NCI-H2107 (cell line): ENCODE data around the gene BMAL2.

ENCODE experiments used
- DNase-seq: peaks from one replicate; lab custom pipeline; 2025; lab: John Stamatoyannopoulos, UW

BMAL2 gene, protein sequence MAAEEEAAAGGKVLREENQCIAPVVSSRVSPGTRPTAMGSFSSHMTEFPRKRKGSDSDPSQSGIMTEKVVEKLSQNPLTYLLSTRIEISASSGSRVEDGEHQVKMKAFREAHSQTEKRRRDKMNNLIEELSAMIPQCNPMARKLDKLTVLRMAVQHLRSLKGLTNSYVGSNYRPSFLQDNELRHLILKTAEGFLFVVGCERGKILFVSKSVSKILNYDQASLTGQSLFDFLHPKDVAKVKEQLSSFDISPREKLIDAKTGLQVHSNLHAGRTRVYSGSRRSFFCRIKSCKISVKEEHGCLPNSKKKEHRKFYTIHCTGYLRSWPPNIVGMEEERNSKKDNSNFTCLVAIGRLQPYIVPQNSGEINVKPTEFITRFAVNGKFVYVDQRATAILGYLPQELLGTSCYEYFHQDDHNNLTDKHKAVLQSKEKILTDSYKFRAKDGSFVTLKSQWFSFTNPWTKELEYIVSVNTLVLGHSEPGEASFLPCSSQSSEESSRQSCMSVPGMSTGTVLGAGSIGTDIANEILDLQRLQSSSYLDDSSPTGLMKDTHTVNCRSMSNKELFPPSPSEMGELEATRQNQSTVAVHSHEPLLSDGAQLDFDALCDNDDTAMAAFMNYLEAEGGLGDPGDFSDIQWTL

DNA sequence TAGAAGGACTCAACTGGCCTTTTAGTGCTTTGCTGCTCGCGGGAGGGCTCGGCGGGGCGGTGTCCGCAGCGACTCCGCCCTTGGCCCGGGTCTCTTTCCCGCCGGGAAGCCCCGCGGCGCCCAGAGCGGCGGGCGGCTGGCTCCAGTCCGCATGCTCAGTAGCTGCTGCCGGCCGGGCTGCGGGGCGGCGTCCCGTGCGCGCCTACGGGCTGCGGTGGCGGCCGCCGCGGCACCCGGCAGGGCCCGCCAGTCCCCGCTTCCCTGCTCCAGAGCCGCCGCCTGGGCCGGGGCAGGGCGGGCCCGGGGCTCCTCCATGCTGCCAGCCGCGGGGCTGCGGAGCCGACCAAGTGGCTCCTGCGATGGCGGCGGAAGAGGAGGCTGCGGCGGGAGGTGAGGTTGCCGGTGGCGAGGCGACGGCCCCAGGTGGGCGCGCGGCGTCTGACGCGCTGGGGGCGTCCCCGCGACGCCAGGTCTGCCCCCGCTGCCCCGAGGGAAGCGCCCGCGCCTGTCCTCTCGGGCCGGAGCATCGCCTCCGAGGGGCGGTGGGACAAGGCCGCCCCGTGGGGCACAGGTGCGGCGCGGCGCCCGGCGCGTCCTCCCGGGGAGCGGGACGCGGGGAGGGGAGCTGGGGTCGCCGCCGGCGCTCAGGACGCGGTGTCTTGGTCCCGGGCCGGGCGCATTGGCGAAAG, at the start of gene BMAL2:
Gene BMAL2 (plus strand): TSS at position 123 of the 689 bp plus-strand sequence. CDS start 237 bp downstream, at position 360.
- DNase-seq = no peak

DNA sequence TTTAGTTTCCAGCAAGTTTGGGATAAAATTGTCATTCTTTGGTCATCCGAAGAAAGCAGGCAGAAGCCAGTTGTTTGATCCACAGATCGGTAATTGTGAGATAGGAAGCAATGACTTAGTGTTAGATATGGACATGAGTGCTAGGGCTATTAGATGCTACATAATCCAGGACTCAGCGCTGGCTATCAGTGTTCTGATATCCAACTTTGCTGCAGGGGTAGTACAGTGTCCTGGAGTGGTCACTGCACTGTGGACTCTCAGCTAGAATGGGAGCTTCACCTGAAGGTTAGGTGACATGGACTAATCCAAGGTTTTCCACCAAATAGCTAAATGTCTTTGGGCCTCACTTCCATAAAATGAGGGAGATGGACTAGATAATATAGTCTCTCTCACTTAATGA, 48.6 kb upstream of the BMAL2 start:
- no peak for DNase-seq

DNA sequence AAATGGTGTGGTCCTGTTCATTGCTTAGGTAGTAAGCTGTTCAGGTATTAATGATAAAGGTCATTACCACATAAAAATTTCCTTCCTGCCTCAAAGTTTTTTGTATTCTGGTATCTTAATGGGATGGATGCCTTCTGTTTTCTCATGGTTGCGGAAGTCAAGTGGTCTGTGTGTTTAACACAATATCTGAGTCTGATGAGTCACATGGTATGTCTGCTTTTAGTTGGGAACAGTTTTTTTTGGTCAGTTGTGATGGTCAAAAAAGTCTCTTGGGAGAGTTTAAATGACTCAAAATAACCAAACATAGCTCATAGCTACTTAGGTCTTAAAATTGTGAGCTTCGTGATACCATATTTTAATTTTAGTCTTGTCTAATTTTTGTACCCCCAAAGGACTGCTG, 47.9 kb upstream of the BMAL2 start:
- DNase-seq = no peak

DNA sequence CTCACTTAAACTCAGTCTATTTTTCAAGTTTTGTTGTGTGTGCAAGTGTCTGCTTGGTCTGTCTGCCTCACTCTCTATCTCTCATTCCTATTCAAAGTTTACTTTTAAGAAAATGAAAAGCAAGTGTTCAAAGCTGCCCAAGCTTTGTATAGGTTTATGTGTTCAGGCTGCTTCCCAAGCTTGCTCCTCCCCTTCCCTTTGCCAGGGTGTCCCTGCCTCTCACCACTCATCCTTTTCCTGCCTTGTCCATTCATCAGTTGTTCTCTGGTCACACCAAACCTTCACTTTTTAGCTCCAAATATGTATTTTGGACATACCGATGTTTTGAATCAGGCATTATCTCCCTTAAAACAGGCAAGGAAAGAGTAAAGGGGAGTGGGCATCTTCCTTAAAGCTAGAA, 47.2 kb upstream of the BMAL2 start:
- DNase-seq = no peak

DNA sequence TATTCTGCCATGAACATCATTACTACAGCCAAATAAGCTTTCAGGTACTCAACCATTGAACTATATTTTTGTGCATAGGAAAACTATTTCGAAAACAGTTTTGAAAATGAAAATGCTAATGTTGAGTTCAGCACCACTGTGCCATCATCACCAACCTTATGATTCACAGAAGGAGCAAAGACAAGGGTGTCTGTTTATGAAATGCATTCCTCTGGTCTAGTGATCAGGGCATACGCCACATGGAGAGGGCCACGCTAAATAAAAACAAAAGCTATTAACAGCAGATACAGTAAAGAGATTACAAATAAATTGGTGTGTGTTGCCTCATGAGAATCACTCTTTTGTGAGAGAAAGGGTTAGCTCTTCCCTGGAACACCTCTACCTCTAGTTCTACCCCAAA, 43.2 kb upstream of the BMAL2 start:
- no peak for DNase-seq

DNA sequence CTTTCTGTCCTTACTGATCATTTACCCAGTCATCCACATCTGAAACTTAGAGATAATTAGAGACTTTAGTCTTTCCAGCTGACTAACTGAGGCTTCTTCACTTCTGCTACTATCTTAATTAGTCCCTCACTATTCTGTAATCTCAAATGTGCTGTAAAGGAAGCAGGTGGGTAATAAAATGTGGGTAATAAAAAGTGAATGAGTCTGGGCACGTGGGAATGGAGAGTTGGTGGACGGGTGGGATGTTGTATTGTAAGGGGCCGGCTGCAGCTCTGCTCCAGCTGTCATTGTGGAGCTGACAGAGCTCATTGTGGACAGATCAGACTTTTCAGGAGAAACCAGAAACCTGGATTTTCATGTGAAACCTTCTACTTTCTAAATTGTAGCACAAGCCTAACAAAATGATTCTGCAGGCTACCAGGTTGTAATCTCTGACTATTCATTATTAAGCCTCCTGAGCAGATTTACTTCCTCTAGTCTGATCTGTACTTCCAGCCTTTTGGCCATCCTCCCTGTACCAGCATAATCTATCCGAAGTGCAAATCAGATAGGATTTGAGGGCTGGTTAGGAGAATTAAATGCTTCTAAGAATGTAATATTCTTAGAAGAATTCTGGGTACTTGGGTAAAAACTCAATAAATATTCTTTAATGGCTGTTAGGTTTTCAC, 42.0 kb upstream of the BMAL2 start:
- no peak for DNase-seq

DNA sequence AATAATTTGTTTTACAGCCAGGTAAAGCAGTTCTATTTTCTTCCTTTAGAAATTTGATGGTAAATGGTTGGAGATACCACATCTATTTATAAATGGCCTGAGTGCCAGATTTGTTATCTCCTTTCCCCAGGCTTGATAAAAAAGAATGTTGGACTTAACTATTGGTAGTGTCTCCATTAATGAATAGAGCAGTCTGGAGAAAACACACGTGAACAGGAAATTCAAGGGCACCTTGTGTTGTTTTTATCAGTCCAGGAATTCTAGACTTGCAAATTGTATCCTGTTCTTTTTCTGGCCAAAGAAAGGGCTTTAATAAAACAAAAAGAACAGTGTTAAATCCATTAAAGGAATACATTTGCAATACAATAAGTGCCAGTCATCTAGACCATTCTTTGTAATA, 40.8 kb upstream of the BMAL2 start:
- DNase-seq = no peak

DNA sequence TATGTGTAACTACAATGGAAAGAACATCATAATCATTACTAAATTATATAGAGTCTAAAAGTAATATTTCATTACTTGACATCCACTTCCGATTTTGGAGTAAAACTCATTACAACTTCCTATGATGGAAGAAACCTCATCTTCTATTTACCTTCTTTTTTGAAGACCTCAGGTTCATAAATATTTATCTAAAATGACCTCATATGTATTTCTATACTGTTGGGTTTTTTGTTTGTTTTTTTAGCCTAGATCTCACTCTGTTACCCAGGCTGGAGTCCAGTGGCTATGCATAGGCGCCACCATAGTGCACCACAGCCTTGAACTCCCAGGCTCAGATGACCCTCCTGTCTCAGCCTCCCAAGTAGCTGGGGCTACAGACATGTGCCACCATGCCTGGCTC, 39.9 kb upstream of the BMAL2 start:
- no peak for DNase-seq

DNA sequence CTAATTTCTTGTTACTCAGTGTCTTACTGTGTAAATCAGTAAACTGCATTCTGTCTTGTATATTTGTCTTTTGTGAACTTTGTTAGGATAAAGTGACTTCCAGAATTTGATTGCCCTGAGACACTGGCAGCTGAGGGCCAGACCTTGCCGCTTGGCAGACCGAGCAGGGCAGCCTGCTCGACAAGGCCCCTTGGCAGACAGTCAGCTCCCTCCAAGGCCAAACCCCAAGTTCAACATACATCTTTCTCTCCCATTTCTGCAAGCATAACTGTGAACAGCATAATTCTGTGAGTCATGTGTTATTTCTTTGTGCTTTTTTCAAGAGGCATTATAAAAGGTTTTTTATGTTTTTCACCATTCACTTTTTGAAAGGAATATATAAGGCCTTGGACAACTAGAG, 39.2 kb upstream of the BMAL2 start:
- DNase-seq = no peak

DNA sequence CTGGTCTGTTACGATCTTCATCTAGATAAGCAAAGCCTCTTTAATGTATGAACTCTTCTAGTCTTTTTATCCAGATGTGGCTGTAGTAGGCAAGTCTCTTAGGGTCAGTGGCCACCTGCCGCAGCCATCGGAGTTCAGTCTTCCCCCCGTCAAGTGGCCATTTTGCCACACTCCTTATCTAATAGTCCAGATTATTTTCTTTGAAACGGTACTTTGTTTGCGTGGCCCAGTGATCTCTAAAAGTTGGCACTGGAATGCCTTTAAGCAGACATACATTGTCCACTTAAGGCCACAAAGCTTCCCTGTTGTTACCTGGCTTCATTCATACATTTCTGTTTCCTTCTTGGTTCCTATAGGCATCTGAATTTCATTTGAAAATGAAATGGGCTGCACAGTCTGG, 36.0 kb upstream of the BMAL2 start:
- DNase-seq = no peak

DNA sequence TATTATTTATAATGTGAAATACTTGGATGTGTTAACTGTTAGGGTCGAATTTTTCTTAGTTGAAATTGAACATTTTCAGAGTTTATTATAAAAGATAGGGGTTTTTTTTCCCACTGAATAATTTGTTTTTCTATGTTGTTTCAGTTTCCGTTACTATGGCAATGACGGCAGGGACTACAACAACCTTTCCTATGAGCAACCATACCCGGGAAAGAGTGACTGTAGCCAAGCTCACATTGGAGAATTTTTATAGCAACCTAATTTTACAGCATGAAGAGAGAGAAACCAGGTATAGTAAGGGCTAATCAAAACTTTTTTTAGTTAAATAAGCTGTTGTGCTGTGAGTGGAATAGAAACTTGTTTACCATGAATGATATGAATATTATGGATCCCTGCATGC, 35.1 kb upstream of the BMAL2 start:
- no peak for DNase-seq

DNA sequence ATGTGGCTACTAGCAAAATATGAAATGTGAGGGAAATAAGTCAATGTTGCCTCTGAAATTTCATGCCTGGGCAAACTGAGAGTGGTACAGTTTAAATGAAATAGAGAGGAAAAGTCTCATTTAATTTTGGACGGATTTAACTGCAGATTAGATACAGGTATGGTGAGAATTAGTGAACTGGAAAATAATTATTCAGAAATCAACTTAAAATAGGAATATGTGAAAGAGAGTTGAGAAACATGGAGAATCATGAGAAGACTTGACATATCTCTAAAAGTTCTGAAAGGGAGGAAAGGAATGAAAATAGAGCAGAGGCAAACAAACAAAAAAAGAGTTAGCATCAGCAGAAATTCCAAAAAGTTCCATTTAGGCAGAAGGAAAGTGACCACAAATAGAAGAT, 33.5 kb upstream of the BMAL2 start:
- DNase-seq = no peak

DNA sequence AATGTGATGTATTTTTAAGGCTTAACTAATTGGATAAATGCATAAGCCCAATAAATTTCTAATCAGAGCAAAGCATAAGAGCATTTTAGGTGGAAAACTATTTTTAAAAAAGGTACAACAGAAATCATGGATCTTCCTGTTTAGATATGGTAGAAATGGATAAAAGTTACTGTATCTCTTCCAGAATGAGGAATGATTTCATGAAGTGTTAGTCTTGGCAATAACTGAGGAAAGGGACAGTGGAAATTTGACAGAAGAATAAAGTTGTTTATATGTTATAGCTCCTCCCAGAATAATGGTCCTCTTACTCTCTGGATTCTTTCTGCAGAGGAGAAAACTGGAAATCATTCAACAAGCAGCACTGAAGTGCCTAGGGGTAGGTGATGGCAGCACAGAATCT, 32.4 kb upstream of the BMAL2 start:
- no peak for DNase-seq

DNA sequence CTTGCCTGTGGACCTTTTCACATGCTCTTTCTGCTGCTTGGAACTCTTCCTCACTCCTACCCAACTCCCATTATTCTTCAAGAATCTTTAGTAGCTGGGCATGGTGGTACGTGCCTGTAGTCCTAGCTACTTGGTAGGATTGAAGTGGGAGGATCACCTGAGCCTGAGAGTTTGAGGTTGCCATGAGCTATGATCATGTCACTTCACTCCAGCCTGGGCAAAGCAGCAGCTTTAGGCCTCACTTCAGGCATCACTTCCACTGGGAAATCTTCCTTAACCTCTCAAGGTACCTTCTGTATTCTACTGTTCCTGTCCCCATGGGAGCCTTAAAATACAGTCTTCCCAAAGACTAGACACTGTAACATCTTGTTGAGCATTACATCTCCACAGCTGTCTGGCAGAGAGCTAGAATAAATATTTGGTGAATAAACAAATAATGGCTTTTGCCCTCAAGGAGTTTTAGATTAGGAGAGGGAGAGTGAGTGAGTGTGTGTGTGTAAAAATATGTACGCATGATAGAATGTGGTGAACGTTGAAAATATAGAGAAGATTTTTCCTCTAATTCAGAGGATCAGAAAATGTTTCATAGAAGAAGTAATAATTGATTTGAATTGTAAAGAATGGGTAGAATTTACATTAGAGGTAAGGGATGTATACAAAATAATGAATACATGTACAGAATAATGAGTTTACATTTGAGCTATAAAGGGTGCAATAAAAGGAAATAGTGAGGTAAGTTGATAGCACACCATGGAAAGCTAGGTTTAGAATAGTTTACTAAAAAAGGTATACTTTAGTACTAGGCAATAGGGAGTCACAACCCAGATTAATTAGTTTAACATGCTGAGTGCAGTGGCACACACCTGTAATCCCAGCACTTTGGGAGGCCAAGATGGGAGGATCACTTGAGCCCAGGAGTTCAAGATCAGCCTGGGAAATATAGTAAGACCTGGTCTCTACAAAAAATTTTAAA, 29.2 kb upstream of the BMAL2 start:
- DNase-seq = no peak

DNA sequence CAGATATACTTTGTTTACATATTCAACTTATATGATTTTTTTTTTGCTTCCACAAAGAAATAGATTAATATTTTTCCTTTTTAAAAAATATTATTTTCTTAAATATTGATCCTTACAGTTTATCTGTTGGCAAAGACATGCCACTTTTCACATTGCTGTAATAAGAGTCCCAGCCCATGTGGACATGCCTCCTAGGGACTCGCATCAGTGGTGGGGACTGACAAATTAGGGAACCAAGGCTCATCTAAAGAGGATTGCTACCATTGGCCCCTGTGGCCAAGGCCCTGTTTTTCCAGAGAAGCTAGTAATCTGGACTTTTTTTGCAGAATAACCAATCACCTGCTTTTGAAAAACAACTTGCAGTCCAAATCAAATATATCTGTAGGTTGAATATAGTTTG, 27.8 kb upstream of the BMAL2 start:
- DNase-seq = no peak

DNA sequence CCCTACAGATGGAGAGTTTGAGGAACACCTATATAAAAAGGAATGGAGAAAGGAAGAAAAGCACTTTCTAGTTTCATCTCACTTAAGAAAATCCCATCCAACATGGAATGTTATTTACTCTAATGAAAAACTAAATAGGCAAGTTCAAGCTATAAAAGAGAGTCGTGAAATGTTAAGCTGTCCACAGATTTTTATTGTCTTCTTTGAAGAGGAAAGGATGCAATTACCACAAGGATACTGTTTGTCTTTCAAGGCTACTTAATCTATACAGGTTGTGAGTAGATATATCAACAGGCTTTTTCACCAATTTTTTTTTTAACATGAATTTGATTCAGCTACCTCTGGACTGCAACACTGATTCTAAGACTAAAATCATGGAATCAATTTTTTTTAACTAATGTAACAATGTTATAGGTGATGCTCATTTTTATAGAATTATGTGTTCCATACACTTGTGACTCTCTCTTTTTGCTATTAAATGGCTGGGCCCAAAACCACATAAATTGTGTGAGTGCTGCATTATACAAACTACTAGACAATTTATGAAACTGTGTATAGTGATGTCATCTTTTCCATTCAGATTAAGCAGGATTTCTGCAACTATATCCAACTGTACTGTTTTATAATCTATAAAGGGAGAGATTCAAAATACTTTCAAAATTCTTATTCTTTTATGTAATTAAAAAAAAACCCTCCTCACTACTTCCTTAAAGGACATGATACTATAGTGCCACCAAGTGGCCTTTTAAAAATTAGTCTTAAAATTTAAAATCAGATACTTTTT, 26.8 kb upstream of the BMAL2 start:
- DNase-seq = no peak

DNA sequence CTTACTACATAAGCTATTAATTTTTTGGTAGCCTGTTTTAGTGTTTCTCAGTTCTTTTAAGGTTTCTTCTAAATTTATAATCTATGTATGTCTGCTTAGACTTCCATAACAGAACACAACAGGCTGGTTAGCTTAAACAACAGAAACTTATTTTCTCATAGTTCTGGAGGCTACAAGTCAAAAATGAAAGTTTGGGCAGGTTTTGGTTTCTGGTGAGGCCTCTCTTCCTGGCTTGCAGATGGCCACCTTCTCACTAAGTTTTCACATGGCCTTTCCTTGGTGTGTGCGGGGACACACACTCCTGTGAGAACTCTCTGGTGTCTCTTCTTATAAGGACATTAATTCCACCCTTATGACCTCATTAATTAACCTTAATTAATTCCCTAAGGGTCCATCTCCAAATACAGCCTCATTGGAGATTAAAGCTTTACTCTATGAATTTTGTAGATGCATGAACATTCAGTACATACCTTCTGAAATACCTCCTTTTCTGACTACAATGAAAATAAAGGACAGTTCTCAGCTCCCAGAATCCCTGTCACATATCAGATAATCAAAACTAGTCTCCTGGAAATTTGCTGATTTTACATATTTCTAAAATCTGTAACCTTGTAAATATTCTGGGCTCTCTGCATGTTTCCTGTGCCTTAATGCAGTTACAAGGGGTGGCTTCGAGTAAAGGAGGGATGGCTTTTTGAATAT, 23.2 kb upstream of the BMAL2 start:
- no peak for DNase-seq

DNA sequence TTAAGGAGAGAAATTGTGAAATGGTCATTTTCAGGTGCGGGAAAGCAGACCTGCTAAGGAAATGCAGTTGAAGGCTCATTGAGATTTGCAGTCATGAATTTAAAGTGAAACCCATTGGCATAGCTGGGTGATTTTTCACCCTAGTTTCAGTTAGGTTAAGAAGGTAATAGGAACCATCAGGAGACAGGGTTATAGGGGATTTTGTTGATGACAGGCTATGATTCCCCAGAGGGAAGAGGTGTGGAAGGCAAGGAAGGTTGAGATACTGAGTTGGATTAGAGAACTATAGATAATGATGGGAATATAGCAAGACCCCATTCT, 22.7 kb upstream of the BMAL2 start:
- DNase-seq = no peak

DNA sequence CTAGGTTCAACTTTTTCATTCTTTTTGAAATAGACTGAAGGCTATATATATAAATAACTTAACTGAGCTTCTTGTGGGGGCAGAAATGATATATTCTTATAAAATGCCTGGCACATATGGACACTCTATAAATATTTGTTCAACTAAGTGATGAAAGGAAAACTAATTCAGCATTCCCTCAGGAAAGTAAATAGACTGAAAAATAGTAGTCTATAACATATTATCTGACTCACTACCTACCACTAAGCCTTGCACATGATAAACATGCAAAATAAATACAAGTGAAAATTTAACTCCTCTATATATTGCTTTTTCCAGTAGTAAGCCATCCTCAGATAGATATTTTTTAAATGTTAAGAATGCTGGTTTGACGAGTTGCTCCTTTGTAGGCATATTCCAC, 15.7 kb upstream of the BMAL2 start:
- no peak for DNase-seq

DNA sequence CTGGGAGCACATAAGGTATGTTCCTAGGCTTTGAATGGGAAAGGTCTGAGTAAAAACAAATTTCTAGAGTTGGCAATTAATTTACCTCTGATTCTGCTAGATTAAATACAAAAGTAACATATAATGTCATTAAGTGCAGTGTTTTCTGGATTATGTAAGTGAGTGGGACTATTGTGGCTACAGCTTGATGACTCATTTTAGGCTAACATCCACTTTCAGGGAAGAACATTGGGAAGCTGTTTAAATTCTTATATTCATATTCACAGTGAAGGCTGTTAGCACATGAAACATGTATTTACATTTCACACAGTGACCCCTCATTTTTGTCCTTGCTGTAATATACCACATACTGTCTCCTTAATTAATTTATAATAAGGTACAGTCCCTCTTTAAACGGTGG, 13.2 kb upstream of the BMAL2 start:
- DNase-seq = no peak
